Measurements from ENCODE around the gene DMRTB1.

Gene DMRTB1

DNA sequence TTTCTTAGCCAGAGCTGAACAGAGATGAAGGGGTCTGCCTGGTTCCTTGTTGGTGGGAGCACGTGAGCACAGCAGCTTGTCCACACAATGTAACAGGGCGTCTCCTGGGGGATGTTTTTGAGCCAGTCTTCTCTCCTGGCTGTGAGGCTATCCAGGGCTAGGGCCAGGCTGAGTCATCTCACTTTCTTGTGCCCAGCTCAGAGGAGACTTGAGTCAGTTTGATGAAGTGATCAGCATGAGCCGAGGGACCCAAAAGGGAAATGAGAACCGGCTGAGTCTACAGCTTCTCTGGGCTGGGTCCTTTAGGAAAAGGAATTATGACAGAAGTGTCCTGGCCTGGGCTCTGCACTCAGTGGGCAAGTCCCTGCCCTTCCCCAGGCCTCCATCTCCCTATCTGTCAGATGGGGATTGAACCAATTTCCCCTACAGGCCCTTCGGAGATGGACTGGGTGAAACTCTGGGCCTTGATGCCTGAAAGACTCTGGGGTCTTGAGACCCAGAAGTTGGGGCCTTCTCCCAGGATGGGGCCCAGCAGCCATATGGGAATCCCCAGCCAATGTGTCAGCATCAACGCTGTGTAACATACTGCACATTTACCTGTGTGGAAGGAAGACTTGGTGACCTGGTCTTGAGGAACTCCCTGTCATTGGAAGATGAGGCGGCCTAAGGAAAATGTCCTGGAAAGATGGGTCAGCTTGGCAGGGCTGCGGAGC, 36.6 kb downstream of the DMRTB1 start:
- DNase-seq: no peak

DNA sequence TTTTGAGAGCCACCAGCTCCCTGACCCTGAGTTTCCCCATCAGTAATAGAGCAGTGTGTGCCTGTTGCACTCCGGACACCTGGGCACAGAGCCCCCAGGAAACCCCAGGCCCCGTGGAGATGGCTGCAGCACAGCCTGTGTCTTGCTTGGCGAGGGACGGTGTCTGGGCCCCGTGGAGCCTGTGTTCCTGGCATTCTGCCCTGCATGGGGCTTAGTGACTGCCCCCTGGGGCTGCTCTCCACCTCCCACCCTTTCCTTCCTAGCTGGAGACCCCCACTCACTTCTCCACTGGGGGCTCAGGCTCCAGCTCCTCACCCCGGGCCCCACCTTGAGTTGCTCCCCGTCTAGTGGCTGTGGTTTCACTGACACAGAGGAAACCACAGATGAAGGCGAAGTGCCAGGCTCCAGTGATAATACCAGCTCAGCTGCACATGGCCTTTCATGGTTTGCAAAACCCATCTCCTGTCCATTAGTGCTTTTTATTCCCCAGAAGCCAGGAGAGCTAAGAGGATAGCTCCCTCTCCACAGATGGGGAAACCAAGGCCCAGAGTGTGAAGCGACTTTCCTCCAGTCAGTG, 39.4 kb downstream of the DMRTB1 start:
- DNase-seq: no peak

DNA sequence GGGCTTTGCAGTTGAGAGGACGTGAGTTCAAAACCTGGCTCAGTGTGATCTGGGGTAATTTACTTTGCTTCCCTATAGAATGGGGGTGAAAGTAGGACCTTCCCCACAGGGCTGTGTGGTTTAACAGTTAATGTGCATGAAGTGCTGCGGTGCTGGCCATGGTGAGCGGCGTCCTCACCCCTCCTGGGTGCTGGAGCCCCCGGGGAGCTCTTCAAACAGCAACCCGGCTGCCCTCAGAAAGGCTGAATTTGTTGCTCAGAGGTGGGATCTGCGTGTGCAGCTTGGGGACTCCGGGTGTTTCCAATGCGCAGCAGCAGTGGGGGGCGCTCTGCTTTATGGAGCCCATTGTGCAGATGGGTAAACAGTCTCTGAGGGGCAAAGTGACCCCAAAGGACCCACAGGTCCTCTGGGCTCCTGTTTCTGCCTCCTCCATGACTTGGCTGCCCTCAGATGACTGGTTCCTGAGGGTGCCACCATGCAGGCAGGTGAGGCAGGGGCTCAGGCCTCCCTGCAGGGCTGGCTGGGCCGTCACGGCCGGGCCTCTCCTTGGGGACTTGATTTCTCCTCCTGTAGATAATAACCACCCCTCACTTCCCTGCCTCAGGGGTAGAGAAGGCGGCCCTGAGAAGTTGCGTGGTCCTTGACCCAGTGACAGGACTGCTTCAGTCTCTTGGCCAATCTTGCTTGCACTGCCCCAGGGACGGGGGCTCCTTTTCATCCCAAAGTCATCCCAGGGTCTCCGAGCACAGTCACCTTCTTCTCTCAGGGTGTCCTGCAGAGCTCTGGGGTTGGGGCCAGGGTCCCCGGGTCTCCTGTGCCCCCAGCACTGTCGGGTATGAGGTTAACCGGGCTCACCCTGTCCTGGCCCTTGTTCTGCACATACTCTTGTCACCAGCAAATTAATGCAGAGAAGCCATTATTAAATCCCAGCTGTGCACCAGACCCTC, 40.3 kb downstream of the DMRTB1 start:
- DNase-seq: no peak

DNA sequence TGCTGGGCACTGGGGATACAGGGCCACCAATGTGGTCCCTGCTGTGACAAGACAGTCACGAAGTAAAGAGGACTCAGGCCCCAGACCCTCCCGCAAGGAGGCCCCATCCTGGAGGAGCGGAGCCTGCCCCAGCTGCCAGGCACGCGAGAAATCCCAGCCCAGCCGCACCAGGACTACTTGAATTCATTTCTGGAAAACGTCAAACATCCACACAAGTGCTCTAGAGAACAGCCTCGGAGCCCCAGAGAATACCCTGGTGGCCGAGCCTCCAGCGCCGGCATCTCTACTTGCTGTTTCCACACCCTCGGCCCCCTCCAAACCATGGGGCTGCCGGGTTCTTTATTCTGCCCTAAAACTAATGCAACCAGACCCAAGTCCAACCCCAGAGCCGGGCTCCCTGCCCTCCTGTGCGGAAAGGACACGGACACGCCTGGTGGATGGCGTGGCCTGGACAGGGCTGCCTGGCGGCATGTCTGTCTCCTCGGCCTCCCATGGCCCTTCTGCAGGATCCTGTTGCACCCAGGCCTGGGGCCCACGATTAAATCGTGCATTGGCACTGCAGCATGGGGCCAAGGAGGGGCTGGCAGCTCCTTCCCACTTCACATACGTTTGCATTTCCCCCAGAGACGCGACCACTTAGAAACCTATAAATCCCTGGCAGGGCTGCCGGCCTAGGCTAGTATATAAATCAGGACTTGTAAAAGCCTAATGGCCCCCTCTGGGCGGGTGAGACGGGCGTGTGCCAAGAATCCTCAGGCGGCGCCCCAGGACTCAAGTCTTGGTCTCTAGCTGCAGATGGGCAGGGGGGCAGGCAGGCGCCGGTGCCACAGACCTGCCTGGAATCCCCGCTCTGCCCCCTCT, 41.2 kb downstream of the DMRTB1 start:
- no peak for DNase-seq

DNA sequence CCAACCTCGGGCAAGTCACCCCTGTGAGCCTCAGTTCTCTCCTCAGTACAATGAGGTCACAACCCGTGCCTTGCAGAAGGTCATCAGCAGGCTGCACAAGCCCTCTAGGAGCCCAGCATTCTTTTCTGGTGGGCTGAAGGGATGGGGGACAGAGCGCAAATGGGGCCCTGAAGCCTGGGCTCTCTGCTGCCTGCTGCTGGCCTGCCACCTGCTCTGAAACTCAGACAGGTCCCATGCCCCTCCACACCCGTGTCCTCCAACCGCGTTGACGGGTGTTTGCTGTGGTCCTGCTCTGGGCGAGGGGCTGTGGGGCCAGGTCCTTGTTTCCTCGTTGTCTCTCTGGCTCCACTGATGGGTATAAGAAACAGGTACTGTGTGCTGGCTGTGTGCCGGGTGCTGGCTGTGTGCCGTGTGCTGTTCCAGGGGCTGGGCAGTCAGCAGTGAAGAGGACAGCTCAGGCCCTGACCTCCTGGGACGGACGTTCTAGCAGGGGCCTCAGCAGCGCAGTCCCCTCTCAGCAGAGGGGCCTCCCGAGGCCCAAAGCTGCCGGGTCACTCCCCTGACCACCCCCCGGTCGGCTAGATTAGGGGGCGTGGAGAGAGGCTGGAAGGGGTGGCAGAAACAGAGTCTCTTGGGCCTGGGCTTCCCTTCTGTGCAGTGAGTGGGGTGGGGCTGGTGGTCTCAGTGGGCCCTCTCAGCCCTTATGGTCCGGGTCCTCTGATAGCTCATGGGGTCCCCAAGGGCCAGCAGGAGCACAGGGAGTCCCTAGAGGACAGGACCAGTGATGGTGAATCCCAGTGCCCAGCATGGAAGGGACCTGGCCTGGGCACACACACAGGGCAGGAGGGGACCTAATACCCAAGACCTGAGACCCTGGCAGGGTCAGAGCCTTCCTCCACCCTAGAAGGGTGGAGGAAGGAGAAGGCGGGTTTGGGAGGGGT, 42.1 kb downstream of the DMRTB1 start:
- no peak for DNase-seq

DNA sequence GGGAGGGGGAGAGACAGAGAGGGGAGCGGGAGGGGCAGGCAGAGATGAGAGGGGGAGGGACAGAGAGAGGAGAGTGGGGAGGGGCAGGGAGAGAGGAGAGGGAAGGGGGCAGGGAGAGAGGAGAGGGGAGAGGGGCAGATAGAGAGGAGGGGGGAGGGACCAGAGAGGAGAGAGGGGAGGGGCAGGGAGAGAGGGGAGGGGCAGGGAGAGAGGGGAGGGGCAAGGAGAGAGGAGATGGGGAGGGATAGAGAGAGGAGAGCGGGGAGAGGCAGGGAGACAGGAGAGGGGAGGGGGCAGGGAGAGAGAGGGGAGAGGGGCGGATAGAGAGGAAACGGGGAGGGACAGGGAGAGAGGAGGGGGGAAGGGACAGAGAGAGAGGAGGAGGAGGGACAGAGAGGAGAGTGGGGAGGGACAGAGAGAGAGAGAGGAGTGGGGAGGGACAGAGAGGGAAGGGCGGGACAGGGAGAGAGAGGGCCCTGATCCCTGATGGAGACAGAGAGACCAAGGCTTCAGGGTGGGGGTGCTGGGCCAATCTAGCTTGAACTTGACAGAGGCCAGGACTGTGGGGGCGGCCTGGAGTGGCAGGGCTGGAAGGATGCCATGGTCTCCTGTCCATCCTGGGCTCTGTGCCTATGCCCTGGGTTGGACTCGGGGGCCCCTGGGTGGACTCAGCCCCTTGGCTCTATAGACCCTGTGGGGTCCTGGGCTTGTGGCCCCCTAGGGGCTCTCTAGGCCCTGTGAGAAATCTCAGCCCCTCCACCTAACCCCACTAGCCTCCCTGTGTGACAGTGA, 43.6 kb downstream of the DMRTB1 start:
- no peak for DNase-seq

DNA sequence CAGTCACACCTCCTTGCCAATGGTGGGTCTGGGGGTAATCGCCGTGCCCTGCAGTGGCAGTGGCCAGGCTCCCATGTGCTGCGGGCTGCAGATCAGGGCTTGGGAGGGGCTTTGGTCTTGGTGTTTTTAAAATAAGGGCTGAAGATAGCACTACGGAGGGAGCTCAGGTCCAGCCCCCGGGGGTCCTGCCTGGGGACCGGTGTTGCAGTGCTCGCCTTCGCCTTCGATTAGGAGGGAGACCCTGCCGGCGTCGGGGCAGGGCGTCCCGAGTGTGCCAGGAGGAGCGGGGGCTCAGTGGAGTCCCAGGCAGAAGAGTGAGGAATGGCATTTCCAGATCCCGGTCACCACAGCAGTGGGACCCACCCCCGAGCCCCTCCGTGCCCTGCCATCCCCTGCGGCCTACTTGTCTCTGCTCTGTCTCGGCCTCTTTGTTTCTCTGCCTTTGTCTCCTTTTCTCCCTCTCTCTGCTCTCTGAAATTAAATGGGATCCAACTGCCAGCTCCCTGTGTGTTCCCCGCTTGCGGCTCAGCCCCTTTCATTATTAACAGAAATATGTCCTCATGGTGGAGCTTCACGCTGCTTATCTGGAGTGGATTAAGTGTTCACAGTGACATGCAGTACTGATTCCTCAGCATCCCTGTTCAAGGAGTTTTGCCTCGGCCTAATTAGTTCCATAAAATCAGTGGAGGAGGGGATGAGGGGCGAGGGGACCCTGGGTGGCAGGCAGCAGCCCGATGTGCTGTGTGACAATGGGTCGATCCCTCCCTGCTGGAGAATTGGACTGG, 44.4 kb downstream of the DMRTB1 start:
- DNase-seq: no peak

DNA sequence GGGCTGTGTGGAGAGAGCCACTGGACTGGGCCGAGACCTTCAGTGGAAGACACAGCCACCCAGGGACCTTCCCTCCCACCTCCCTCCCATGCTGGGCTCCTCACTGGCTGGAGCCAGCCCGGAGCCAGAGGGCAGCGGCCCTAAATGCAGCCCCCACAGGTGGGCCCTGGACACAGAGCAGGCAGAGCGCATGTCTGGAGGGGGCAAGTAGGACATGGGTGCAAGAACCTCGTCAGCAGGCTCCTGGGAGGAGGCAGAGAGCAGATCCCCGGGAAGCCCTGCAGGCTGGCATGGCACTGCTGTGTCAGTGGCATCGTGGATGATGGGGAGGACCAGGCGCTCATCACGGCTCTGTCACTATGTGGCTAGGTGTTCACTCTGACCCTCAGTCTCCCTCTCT, 45.7 kb downstream of the DMRTB1 start:
- no peak for DNase-seq

DNA sequence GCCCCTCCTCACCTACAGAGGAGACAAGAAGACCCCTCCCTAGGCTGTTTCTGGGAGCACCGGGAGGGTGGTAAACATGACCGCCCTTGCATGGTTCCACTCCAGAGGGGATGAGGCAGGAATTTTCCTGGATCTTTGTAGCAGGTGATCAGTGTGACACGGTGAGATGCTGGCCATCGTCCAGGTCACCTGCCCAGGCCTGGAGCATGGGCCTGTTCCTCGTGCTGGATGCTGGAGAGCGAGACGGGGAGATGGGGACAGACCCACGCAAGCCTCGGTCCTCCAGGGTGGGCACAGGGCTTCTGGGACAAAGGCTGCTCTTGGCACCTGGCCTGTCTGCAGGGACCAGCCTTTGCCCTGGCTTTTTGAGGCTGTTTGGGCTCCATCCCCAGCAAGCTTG, 46.2 kb downstream of the DMRTB1 start:
- DNase-seq: no peak

DNA sequence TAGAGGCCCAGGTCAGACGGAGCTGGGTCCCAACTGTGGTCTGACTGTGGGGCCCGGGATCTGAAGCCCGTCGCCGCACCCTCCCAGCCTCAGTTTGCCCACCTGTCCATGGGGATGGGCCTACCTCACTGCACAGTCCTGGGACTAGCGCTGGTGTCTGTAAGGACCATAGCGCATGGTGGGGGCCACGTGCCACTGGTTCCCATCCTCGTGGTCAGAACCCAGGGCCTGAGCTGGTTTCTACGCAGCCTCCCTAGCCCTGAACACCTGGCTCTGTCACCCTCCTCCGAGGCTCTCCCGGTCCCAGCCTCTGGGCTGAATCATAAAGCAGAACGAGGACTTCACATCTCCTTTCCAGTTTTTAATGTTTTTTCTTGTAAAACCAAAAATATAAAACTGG, 46.7 kb downstream of the DMRTB1 start:
- no peak for DNase-seq

DNA sequence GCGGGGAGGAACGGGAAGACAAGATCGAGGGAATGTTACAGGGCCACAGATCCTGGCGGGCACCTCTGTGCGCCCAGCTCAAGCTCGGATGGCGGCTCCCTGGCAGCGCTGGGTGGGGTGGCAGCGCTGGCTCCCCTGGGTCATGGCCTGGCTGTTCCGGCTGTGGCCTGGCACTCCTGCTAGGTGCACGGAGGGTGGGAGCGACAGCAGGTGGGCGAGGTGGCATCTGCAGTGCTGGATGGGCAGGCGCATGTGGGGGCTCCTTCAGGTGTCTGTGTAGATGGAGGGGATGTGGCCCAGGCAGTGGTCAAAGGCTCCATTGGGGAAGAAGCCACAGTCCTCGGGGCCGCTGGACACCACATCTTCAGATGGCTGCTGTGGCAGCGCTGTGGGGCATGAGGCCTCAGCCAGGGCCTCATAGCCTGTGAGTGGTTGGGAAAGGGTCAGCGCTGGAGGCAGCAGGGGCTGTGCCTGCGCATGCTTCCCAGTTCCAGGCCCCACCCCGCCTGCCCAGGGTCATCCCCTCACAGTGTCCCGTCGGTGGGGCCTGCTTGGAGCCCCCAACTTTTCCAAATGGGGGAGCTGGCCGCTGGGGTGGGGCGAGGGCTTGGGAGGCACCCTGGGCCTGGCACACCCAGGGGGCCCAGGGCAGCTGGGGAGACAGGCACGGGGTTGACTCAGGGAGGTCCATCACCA, 47.3 kb downstream of the DMRTB1 start:
- no peak for DNase-seq

DNA sequence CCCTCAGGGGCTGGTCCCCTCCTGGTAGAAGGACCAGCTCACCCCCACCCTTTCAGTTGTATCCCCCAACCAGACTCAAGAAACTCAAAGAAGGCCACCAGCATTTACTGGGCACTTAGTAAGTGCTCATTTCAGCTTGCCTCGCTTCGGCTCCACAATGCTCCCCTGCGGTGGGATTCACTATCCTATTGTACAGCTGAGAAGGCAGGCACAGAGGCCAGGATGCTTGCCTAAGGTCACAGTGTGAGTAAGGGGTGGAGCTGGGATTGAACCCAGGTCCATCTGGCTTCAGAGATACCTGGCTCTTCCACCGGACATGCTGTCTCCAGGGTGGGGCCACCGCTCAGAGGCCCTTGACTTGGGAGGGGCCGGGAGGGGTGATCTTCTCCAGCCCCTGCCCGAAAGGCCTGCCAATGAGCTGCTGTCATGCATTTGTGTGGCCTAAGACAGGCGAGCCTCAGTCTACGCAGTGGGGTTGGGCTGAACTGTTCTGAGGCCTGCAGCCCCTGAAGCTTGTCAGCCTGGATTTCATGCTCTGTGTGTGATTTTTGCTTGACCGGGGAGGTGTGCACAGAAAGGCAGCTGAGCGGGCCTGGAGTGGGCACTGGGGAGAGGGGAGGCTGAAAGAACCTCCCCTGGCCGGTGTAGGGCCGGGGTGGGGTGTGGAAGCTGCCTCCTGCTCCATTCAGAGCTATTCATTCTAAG, 48.1 kb downstream of the DMRTB1 start:
- no peak for DNase-seq

DNA sequence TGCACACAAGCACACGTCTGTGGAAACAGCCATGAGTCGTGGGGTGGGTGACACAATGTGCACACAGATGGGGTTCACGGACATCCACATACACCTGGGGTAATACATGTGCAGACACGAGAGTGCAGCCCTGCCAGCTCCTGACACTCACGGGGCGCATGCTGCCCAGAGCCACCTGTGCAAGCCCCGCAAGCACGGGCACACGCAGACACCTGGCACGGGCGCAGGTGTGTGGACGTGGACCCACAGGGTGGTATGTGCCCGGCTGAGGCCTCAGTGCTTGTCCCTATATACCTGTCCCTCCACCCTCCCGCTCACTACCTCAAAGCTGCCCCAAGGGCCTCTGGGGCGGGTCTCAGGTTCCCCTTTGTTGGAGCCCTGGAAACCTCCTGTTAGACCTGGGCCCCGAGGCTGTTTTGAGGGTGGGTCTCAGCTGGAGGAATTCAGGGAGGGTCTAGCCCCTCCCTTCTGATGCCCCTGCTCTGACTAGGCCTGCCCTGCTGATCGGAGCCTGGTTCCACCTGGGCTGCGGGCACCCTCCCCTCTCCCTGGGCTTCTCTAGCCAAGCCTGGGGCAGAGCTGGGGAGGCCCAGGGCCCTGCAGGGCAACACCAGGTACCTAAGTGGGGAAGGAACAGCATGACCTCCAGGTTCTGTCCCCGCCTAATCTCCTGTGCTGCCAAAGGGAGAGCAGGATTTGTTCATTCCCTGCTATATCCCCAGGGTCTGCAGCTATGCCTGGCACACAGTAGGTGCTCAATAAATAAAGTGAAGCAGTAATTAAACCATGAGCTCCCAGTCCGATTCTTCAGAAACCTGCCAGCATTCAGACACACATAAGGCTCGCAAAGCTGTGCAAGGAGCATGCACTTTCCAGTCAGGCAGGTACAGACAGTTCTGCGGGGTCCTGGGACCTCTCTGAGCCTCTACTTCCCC, 49.1 kb downstream of the DMRTB1 start:
- no peak for DNase-seq

DNA sequence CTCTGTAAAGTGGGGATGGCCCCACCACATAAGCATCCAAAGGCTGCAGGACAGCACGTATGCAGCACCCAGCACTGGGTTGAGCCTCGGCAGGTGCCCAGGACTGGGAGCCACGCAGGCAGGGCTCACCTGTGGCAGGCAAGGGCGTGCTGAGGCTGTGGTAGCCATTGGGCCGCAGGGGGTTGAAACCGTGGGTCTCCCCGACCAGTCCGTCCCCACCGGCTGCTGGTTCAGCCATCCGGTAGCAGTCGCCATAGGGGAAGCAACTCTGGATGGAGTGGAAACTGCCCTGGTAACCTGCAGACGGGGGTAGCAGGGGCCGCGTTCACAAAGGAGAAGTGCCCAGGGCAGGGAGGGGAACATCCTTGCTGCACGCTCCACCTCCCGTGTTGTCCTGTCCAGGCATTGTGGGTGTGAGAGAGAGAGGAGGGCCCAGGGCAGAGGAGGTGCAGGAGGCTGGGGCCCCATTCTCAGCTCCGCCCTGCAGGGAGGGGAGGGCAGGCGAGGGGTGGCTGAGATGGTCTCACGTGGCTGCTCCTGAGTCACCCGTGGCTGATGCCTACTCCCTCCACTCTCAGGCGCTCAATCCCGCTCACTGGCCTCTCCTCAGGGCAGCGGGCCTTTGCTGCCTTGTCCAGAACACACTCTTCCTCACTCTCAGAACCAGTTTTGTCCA, 49.9 kb downstream of the DMRTB1 start:
- no peak for DNase-seq

DNA sequence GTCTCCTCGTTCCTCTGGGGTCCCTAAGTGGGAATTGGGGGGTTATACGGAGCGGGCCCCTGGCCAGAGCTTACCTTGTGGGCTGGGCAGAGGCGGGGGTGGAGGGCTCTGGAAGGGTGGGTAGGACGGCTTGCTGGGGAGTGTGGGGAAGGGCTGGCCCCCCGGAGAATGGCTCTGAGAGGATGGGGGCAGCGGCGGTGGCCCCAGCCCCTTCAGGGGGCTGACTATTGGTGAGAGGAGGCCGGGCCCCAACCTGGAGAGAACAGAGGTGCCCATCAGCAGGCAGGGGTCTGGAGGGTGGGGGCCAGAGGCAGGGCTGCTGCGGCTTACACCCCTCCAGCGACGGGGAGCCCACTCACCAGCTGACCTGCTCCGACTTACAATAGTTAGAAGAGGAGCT, 50.6 kb downstream of the DMRTB1 start:
- DNase-seq: no peak

DNA sequence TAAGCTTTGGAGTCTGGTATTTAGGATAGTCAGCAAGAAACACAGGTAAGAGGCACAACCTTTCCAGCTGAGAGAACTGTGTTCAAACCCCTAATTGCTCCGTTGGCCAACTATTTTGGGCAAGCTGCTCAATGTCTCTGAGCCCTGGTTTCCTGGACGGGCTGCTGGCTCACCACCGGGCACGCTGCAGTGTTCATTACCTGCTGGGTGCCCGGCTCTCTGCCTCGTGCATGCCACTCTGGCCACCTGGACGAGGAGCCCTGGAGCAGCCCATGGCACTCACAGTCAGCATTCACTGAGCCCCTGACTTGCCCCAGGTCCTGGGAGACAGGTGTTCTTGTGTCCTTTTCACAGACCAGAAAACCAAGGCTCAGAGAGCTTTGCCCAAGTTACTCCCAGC, 51.0 kb downstream of the DMRTB1 start:
- no peak for DNase-seq
